Measurements from ENCODE around the gene SIL1.

DNA sequence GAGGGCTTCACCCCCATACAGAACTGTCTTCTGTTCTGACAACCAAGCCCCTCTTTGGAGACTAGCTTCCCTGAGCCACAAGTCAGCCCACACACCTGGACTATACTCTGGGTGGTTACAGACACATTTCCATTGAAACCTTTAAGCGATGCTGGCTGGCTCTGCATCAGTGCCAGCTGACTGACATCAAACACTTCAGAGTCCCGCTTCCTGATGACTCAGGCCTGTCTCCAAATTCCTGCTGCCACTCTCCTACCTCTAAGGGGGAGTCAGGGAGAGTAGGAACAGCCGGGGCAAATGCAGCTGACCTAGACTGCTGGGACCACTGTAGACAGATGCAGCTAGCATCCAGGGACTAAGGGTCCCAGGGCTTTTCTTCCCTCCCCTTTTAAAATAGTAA, 59.4 kb downstream of the SIL1 start:
- TF ChIP-seq POLR2A (IDR thresholded peaks at IDR 0.05; ENCODE audit: low read depth) = no peak
- TF ChIP-seq, protein P1, sequence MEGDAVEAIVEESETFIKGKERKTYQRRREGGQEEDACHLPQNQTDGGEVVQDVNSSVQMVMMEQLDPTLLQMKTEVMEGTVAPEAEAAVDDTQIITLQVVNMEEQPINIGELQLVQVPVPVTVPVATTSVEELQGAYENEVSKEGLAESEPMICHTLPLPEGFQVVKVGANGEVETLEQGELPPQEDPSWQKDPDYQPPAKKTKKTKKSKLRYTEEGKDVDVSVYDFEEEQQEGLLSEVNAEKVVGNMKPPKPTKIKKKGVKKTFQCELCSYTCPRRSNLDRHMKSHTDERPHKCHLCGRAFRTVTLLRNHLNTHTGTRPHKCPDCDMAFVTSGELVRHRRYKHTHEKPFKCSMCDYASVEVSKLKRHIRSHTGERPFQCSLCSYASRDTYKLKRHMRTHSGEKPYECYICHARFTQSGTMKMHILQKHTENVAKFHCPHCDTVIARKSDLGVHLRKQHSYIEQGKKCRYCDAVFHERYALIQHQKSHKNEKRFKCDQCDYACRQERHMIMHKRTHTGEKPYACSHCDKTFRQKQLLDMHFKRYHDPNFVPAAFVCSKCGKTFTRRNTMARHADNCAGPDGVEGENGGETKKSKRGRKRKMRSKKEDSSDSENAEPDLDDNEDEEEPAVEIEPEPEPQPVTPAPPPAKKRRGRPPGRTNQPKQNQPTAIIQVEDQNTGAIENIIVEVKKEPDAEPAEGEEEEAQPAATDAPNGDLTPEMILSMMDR (IDR thresholded peaks at IDR 0.05) = no peak

Data from esophagus muscularis mucosa (tissue), 3 donors.